GM23248 (cell line): ENCODE data around the gene LYPD4. TPM values are rescaled to one million over a fixed set of nuclear protein-coding genes. Genes with fewer than 3 reads are reported as not detected.

Experiments
- DNase-seq: peaks from one replicate; pipeline ENCODE4 v3.0.0-alpha.2; 2015
- H2AFZ ChIP-seq: fragments of 200-600 bp; sonication (generic); 2 replicates; pipeline ENCODE4 v1.6.1; 2016; ENCODE audit warnings: antibody characterized with exemption
- H3F3A ChIP-seq: fragments of 200-600 bp; sonication (generic); 2 replicates; pipeline ENCODE4 v1.6.1; 2016; ENCODE audit warnings: mild to moderate bottlenecking, antibody characterized with exemption, mixed run types; ENCODE audit not compliant: insufficient read depth
- H3K27ac ChIP-seq: fragments of 200-600 bp; sonication (generic); 2 replicates; pipeline ENCODE4 v1.5.1; 2016; ENCODE audit warnings: mild to moderate bottlenecking
- H3K27me3 ChIP-seq: fragments of 200-600 bp; sonication (generic); replicated peaks from 2 replicates; pipeline ENCODE4 v1.6.1; 2016; ENCODE audit warnings: mild to moderate bottlenecking; ENCODE audit not compliant: insufficient read depth
- H3K36me3 ChIP-seq: fragments of 200-600 bp; sonication (generic); 2 replicates; pipeline ENCODE4 v1.6.1; 2016; ENCODE audit warnings: low read depth, mild to moderate bottlenecking
- H3K4me1 ChIP-seq: fragments of 200-600 bp; sonication (generic); 2 replicates; pipeline ENCODE4 v1.6.1; 2016; ENCODE audit warnings: mild to moderate bottlenecking; ENCODE audit not compliant: insufficient read depth
- H3K4me2 ChIP-seq: fragments of 200-600 bp; sonication (generic); one replicate; pipeline ENCODE4 v1.6.1; 2016; ENCODE audit warnings: mild to moderate bottlenecking; ENCODE audit not compliant: unreplicated experiment
- H3K4me3 ChIP-seq: fragments of 200-600 bp; sonication (generic); 2 replicates; pipeline ENCODE4 v1.5.1; 2016; ENCODE audit warnings: mild to moderate bottlenecking
- H3K79me2 ChIP-seq: fragments of 200-600 bp; sonication (generic); 2 replicates; pipeline ENCODE4 v1.6.1; 2016; ENCODE audit warnings: mild to moderate bottlenecking; ENCODE audit not compliant: insufficient read depth
- H3K9ac ChIP-seq: fragments of 200-600 bp; sonication (generic); 2 replicates; pipeline ENCODE4 v1.6.1; 2016; ENCODE audit warnings: mild to moderate bottlenecking
- H3K9me2 ChIP-seq: fragments of 200-600 bp; sonication (generic); 2 replicates; pipeline ENCODE4 v1.6.1; 2016; ENCODE audit warnings: mixed run types, mild to moderate bottlenecking, moderate library complexity; ENCODE audit not compliant: insufficient read depth
- H3K9me3 ChIP-seq: fragments of 200-600 bp; sonication (generic); one replicate; pipeline ENCODE4 v1.6.1; 2017; ENCODE audit warnings: low read depth
- H4K20me1 ChIP-seq: fragments of 200-600 bp; sonication (generic); 2 replicates; pipeline ENCODE4 v1.6.0; 2016; ENCODE audit not compliant: insufficient read depth
- EZH2 ChIP-seq: fragments of 200-600 bp; sonication (generic); IDR thresholded peaks from 2 replicates; pipeline ENCODE4 v1.6.1; 2018; ENCODE audit warnings: antibody characterized with exemption, mild to moderate bottlenecking; ENCODE audit not compliant: insufficient read depth, poor library complexity, severe bottlenecking
- EZH2phosphoT487 ChIP-seq: fragments of 200-600 bp; sonication (generic); IDR thresholded peaks from 2 replicates; pipeline ENCODE4 v1.6.1; 2018; ENCODE audit warnings: antibody characterized with exemption, moderate library complexity, mild to moderate bottlenecking, low read depth; ENCODE audit not compliant: insufficient read depth
- WGBS, 2 experiments: methylation state at CpG; one replicate each; pipeline ENCODE4 v1.1.6; 2015 to 2017; ENCODE audit warnings: low lambda C conversion rate in 2 of 2, low coverage in 1 of 2; ENCODE audit errors: missing lambda C conversion rate in 2 of 2; 5-methylcytosine and 5-hydroxymethylcytosine counted together
- in situ Hi-C: fragments of 300-500 bp; cut with MboI; formaldehyde crosslinking; loops from 2 replicates; pipeline ENCODE4 v1.15.0; 2020
- polyA plus RNA-seq: library from polyadenylated mRNA; unstranded; fragments of >200 nt; fragmentation: Nextera tagmentation; extraction: Ambion mirVana; gene quantifications from 2 replicates; pipeline ENCODE4 v1.2.1, GENCODE V29; 2016
- total RNA-seq: library from RNA; depleted of rRNA; stranded (reverse); fragments of >200 nt; shearing (Covaris generic); gene quantifications from 2 replicates; pipeline ENCODE4 v1.2.3, GENCODE V29; 2014

LYPD4 gene
- total and polyA plus RNA-seq, 2 experiments from 2014 or later = not detected

DNA sequence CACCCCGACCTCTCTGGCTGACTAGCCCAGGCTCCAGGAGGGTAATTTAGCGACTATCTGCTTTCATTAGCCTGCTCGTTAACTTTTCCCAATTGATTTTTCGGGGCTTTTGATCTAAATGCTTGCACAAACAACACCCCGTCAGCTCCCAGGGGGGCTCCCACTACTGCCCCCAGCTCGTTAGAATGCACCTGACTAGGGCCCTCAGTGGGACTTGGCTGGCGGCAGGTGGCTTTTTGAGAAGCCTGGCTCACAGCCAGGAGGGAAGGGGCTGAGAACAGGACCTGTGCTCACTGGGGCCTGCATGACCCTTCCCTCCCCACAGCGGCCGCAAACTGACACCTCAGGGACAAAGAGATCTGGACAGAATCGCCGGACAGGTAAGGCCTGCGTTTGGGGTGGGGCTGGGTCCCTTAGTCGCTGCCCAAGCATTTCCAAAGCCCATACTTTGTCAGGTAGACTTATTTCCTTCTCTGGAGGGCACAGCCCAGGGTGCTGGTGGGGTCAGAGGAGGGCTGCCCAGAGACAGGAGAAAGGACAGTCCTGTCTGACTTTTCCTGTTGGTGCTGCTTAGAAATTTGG, 25.0 kb upstream of the LYPD4 start:
- no peak overlapping the region for H3K4me2 ChIP-seq
- no peaks in the 10 kb centered on the region for H3K9me2 ChIP-seq
- 95% methylated on average over 13 of the region's 13 CpGs for WGBS, 2 experiments
- H3K36me3 ChIP-seq = peaks cover 55% of the 10 kb centered on the region
- no peaks in the 10 kb centered on the region for H3K27me3 ChIP-seq
- peak overlapping the region; percentile 5; the same call in 1 of the 2 replicates for H3K9ac ChIP-seq
- H2AFZ ChIP-seq = no peak overlapping the region
- peak overlapping the region; percentile 19; the same call in 1 of the 2 replicates for H3K27ac ChIP-seq
- peaks cover 13% of the 10 kb centered on the region; the same call in 1 of the 2 replicates for H4K20me1 ChIP-seq
- in situ Hi-C loops = no loop called here
- H3K4me1 ChIP-seq = no peaks in the 10 kb centered on the region
- peaks cover 90% of the 10 kb centered on the region for H3F3A ChIP-seq
- TF ChIP-seq EZH2 = no peak
- no peak for TF ChIP-seq EZH2phosphoT487
- H3K9me3 ChIP-seq = no peaks in the 10 kb centered on the region
- DNase-seq = no peak
- H3K4me3 ChIP-seq = no peak overlapping the region
- H3K79me2 ChIP-seq = peaks cover 43% of the 10 kb centered on the region

DNA sequence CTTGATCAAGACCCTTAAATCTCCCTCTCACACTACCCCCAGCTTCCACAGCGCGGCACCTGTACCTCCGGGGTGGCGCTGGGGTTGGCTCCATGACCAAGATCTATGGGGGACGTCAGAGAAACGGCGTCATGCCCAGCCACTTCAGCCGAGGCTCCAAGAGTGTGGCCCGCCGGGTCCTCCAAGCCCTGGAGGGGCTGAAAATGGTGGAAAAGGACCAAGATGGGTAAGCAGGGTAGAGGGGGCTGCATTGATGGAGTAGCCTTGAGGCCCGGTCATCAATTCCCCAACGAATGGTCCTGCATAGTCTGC, 24.5 kb upstream of the LYPD4 start:
- Histone ChIP-seq H3K79me2 (peaks cover 48% of the 10 kb centered on the region), H3K36me3 (peaks cover 60% of the 10 kb centered on the region), H3K27ac (no peak overlapping the region), H3F3A (peaks cover 95% of the 10 kb centered on the region), H3K9me2 (no peaks in the 10 kb centered on the region), H3K9ac (no peak overlapping the region), H3K4me1 (no peaks in the 10 kb centered on the region), H2AFZ (no peak overlapping the region), H3K4me2 (no peak overlapping the region), H4K20me1 (peaks cover 18% of the 10 kb centered on the region; the same call in 1 of the 2 replicates), H3K27me3 (no peaks in the 10 kb centered on the region), H3K4me3 (no peak overlapping the region), H3K9me3 (no peaks in the 10 kb centered on the region)
- no peak for DNase-seq
- in situ Hi-C loops = no loop called here
- 81 to 83% methylated on average over 12 of the region's 12 CpGs for WGBS, 2 experiments
- no peak for TF ChIP-seq EZH2phosphoT487
- no peak for TF ChIP-seq EZH2

DNA sequence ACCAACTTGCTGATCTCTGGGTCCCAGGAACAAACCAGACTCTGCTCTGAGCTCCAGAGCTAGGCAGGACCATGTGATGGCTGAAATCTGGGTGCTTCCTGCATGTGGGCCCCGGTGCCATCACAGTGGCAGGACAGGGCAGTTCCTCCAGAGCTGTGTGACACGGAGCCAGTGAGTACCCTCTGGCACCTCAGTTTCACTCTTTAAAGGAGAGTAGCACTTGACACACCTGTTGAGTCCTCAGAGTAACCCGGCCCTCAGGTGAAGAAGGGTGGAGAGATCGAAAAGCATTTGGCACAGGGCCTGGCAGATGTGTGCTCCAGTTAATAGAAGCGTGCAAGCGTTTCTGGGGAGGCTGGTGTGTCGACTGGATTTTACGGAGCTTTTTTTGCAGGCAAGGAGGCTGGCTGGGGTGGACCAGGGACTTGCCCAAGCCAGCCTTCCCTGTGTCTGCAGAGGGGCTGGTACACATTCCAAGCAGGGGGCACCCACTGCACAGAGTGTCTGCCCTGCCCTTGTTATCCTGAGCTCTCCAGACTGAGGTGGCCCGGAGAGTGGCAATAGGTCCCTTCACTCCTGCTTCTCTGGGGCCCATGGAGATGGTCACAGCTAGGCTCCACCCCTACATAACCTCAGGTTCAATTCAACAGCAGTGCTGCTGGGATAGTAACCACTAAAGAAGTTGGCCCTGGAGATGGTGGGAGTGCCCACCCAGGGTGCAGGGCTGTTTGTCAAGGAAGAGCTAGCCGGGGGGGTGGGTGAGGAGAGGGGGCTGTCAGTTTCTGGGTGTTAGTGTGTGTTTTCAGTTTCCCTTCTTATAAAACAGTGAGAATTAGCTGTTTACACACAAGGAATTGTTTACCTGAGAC, 23.9 kb upstream of the LYPD4 start:
- Histone ChIP-seq H3K9ac (peak overlapping the region; percentile 34), H3F3A (peaks cover 90% of the 10 kb centered on the region)
- 84 to 85% methylated on average over 10 of the region's 10 CpGs for WGBS, 2 experiments

DNA sequence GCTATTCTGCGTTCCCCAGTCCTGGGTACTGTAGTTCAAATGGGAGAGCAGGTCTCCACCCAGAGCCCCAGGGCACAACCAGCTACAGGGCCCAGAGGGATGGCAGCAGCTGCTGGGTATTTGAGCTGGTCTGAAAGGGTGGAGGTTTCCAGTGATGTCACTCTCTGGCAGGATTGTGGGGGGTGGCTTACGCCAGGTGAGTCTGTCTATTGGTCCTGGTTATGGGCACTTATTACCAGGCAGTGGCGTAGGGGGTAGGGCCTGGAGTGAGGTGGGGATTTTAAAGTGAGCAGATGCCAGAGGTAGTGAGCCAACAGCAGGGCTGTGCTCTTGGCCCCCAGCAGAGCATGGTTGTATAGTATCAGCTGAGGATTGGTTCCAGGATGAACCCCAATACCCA, 21.8 kb upstream of the LYPD4 start:
- Histone ChIP-seq H3K79me2 (peaks cover 74% of the 10 kb centered on the region), H3K9me3 (no peaks in the 10 kb centered on the region), H3K9ac (peak overlapping the region; percentile 29), H2AFZ (no peak overlapping the region), H3F3A (peaks cover 85% of the 10 kb centered on the region), H3K4me1 (peaks cover 23% of the 10 kb centered on the region), H4K20me1 (peaks cover 28% of the 10 kb centered on the region; the same call in 1 of the 2 replicates), H3K4me2 (no peak overlapping the region), H3K27me3 (no peaks in the 10 kb centered on the region), H3K27ac (no peak overlapping the region; the same call in 1 of the 2 replicates), H3K36me3 (peaks cover 78% of the 10 kb centered on the region), H3K4me3 (no peak overlapping the region), H3K9me2 (no peaks in the 10 kb centered on the region)
- TF ChIP-seq EZH2phosphoT487 (no peak), EZH2 (no peak)
- in situ Hi-C loops = no loop called here
- DNase-seq = no peak
- 81 to 87% methylated on average over 3 of the region's 3 CpGs for WGBS, 2 experiments

More for the DNA sequence above, 23.9 kb upstream of the LYPD4 start:
- H3K79me2 ChIP-seq = peaks cover 54% of the 10 kb centered on the region
- no peak for DNase-seq
- TF ChIP-seq EZH2 (no peak), EZH2phosphoT487 (no peak)
- no peak overlapping the region for H2AFZ ChIP-seq
- no peaks in the 10 kb centered on the region for H3K27me3 ChIP-seq
- 0 out of 2 replicates have a peak, but pooled peaks cover 2% of the 10 kb centered on the region for H3K4me1 ChIP-seq
- in situ Hi-C loops = no loop called here
- no peak overlapping the region for H3K4me3 ChIP-seq
- H3K9me2 ChIP-seq = no peaks in the 10 kb centered on the region
- no peaks in the 10 kb centered on the region for H3K9me3 ChIP-seq
- no peak overlapping the region for H3K4me2 ChIP-seq
- peaks cover 19% of the 10 kb centered on the region; the same call in 1 of the 2 replicates for H4K20me1 ChIP-seq
- H3K27ac ChIP-seq = no peak overlapping the region
- H3K36me3 ChIP-seq = peaks cover 64% of the 10 kb centered on the region
